Activated CD8-positive, alpha-beta T cell treated with anti-CD3 and anti-CD28 coated beads for 36 hours (primary cell): ENCODE results near the gene VWA3A. TPM values are rescaled to one million over a fixed set of nuclear protein-coding genes. Genes with fewer than 3 reads are reported as not detected.

Source experiments
- ATAC-seq: fragments of 200-7000 bp; cut with Tn5 transposase; one replicate; pipeline ENCODE4 v1.10.0; 2021; ENCODE audit warnings: mild to moderate bottlenecking, moderate library complexity
- CTCF ChIA-PET: fragments of 350-600 bp; sonication (Branson Sonifier 250); formaldehyde crosslinking; loops from one replicate; lab custom pipeline; 2021; ENCODE audit warnings: antibody characterized with exemption; lab: Charles Lee
- POLR2A ChIA-PET: fragments of 350-600 bp; sonication (Branson Sonifier 250); formaldehyde crosslinking; loops from one replicate; lab custom pipeline; 2021; ENCODE audit warnings: antibody characterized with exemption; lab: Charles Lee
- DNase-seq: peaks from one replicate; pipeline ENCODE4 v3.0.0-alpha.2; 2020
- H3K27ac Mint-ChIP-seq: one replicate; pipeline ENCODE4 v1.8.0; 2021; ENCODE audit warnings: mild to moderate bottlenecking, mixed read lengths
- H3K27me3 Mint-ChIP-seq: one replicate; pipeline ENCODE4 v1.8.0; 2021; ENCODE audit warnings: mixed read lengths
- H3K36me3 Mint-ChIP-seq: one replicate; pipeline ENCODE4 v1.8.0; 2021; ENCODE audit warnings: low read depth, mixed read lengths
- H3K4me1 Mint-ChIP-seq: one replicate; pipeline ENCODE4 v1.8.0; 2021; ENCODE audit warnings: low read depth, mixed read lengths
- H3K4me3 Mint-ChIP-seq: one replicate; pipeline ENCODE4 v1.8.0; 2021; ENCODE audit warnings: mild to moderate bottlenecking, moderate library complexity, mixed read lengths
- H3K9me3 Mint-ChIP-seq: one replicate; pipeline ENCODE4 v1.8.0; 2021; ENCODE audit warnings: mixed read lengths
- intact Hi-C: fragments of 100-400 bp; cut with micrococcal nuclease; formaldehyde crosslinking; loops from one replicate; pipeline ENCODE4 v1.10.0; 2022
- total RNA-seq, 2 experiments: library from RNA; stranded (reverse); gene quantifications; one replicate each; pipeline ENCODE4 v1.2.3, GENCODE V29; 2021
- TF ChIP-seq, protein P1 (sequence below): fragments of 200-600 bp; IDR thresholded peaks from one replicate; pipeline ENCODE4 v1.8.0; 2022; ENCODE audit warnings: antibody characterized with exemption, mild to moderate bottlenecking

Gene VWA3A
- total RNA-seq, 2 experiments from 2014 or later = not detected

DNA sequence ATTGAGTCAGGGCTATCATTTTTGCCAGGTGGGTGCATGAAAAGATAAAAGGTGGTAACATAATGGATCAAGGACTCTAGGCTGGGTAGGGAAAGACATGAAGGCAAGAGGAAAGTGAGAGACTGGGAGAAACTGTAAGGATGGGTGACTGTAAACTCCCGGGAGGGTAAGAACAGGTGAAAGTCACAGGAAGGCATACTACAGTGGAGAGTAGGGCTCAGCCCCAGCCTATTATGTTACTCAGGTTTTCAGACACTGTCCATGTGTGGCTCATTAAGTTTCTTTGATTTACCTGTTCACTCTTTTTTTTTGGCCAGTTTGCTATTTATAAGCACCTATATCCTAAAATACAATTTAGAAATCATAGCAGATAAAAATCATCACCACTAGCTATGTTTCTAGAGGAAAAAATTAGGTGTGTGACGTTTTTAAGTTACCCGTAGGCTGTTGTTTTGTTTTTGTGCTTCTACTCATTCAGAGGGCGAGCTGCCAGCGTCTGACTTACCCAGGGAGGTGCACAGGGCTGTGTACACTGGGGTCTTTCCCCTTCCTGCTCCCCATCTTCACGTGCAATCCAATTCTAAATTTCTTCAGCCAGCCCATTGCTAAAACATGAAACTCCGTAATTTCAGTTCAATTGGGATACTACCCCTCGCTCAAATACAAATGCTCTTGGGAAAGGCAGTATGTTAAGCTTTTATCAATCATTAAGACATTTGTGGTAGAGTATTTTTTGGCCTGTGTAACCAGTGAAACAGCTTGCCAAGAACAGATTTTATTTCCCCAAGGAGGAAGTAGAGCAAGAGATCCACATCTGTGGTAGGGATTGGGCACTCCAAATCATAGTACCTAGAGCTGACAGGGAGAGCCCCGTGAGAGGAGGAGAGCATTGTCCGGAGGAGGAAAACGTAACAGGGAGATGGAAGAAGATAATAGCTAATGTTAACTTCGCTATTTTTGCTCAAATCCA, 21.7 kb upstream of the VWA3A start:
- peaks cover 1% of the 10 kb centered on the region for H3K4me1 Mint-ChIP-seq
- peaks cover 4% of the 10 kb centered on the region for H3K9me3 Mint-ChIP-seq
- TF ChIP-seq, protein P1, sequence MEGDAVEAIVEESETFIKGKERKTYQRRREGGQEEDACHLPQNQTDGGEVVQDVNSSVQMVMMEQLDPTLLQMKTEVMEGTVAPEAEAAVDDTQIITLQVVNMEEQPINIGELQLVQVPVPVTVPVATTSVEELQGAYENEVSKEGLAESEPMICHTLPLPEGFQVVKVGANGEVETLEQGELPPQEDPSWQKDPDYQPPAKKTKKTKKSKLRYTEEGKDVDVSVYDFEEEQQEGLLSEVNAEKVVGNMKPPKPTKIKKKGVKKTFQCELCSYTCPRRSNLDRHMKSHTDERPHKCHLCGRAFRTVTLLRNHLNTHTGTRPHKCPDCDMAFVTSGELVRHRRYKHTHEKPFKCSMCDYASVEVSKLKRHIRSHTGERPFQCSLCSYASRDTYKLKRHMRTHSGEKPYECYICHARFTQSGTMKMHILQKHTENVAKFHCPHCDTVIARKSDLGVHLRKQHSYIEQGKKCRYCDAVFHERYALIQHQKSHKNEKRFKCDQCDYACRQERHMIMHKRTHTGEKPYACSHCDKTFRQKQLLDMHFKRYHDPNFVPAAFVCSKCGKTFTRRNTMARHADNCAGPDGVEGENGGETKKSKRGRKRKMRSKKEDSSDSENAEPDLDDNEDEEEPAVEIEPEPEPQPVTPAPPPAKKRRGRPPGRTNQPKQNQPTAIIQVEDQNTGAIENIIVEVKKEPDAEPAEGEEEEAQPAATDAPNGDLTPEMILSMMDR = no peak
- POLR2A ChIA-PET = interaction anchor here (2.2 kb wide), 1 partner anchor 118 kb away, joined by 6 read pairs; the partner anchor contains the start of gene UQCRC2
- no peaks in the 10 kb centered on the region for H3K27me3 Mint-ChIP-seq
- peaks cover 13% of the 10 kb centered on the region for H3K36me3 Mint-ChIP-seq
- intact Hi-C loops = no loop called here
- CTCF ChIA-PET = interaction anchor here (0.8 to 2.2 kb wide), 10 partner anchors 9 to 118 kb away, joined by 3 to 11 read pairs (median 4); partner anchors contain the start of gene MOSMO
- H3K4me3 Mint-ChIP-seq = no peak overlapping the region
- DNase-seq = no peak
- no peak overlapping the region for H3K27ac Mint-ChIP-seq
- no peak for ATAC-seq

GRCh38 chr16:22071331-22071910, 20.9 kb upstream of the VWA3A start:
- no peak for ATAC-seq
- H3K9me3 Mint-ChIP-seq = peaks cover 4% of the 10 kb centered on the region
- intact Hi-C loops = no loop called here
- peaks cover 2% of the 10 kb centered on the region for H3K4me1 Mint-ChIP-seq
- no peak for DNase-seq
- no peak overlapping the region for H3K27ac Mint-ChIP-seq
- CTCF ChIA-PET = interaction anchor here (0.8 to 2.2 kb wide), 12 partner anchors 9 to 117 kb away, joined by 3 to 11 read pairs (median 3); partner anchors contain the start of gene MOSMO
- TF ChIP-seq, protein P1 = no peak
- POLR2A ChIA-PET = interaction anchor here (0.5 to 2.2 kb wide), 2 partner anchors 28 to 118 kb away, joined by 3 to 6 read pairs; partner anchors contain the start of gene UQCRC2
- peaks cover 9% of the 10 kb centered on the region for H3K36me3 Mint-ChIP-seq
- H3K27me3 Mint-ChIP-seq = no peaks in the 10 kb centered on the region
- no peak overlapping the region for H3K4me3 Mint-ChIP-seq

DNA sequence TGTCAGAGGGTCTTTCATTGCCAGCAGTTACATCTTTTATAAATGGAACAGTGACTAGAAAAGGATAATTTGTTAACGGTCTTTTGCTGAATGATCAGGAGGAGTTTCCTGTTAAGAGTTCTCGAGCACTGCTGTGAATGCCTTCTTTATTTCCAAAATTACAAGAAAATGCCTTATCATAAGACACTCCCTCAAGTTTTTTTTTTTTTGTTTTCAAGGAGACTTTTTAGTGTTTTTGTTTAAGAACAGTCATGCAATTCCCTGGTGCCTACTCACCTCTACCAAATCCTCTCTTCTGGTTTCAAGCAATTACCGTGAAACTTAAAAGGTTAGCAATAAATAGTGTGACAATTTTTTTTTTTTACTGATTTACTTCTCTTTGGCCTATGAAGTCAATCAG, 19.0 kb upstream of the VWA3A start:
- Mint-ChIP-seq H3K36me3 (no peaks in the 10 kb centered on the region), H3K4me3 (no peak overlapping the region), H3K27me3 (no peaks in the 10 kb centered on the region), H3K27ac (no peak overlapping the region), H3K9me3 (no peaks in the 10 kb centered on the region), H3K4me1 (peaks cover 2% of the 10 kb centered on the region)
- ChIA-PET POLR2A (no interaction called here), CTCF (interaction anchor here (1.1 to 2.2 kb wide), 4 partner anchors 26 to 115 kb away, joined by 3 to 11 read pairs (median 5); no protein-coding TSS in a partner anchor)
- ATAC-seq = no peak
- intact Hi-C loops = no loop called here
- TF ChIP-seq, protein P1 = no peak
- DNase-seq = no peak

DNA sequence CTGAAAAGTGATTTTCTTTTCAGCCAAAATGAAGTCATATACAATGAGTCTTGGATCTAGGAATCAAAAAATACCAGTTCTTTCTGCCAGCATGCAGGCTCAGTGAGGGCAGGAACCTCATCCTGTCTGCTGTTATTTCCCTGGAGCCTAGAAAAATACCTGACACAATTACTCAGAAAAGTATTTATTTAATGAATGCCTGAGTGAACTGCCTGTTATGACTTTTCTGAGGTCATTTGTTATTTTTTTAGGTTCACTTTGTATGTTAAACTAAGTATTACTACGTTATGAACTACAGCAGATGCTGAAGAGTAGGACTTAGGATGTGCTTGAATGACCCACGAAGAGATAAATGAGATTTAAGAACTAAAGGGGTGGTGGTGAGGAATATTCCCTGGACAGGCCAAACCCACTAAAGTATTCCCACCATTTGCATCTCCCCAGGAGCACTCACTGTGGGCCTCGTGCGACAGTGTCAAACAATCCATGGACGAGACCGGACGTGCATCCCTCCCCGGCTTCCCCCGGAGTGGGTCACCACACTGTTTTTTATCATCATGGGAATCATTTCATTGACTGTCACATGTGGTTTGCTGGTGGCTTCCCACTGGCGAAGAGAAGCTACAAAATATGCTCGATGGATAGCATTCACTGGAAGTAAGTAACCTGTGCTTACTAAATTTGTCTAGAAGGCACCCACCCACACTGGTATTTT, 17.1 kb upstream of the VWA3A start:
- no peaks in the 10 kb centered on the region for H3K27me3 Mint-ChIP-seq
- H3K4me1 Mint-ChIP-seq = peaks cover 2% of the 10 kb centered on the region
- no peaks in the 10 kb centered on the region for H3K36me3 Mint-ChIP-seq
- H3K4me3 Mint-ChIP-seq = no peak overlapping the region
- ChIA-PET CTCF (interaction anchor here (0.9 to 6.0 kb wide), 5 partner anchors 15 to 113 kb away, joined by 3 to 430 read pairs (median 69); partner anchors contain the start of genes MOSMO and PDZD9), POLR2A (no interaction called here)
- TF ChIP-seq, protein P1 = no peak
- DNase-seq = no peak
- H3K9me3 Mint-ChIP-seq = no peaks in the 10 kb centered on the region
- no peak overlapping the region for H3K27ac Mint-ChIP-seq
- intact Hi-C loops = no loop called here
- no peak for ATAC-seq
